Measurements from ENCODE around the gene MAP2K3. TPM values are rescaled to one million over a fixed set of nuclear protein-coding genes. Genes with fewer than 3 reads are reported as not detected.

MAP2K3 gene
- total RNA-seq, 1 donor from 2014 or later, result 29.2 TPM

- DNase-seq (ENCODE audit: low read depth), result no peak
- no peaks in the 10 kb centered on the region for H3K36me3 ChIP-seq (ENCODE audit: control insufficient read depth, insufficient read depth, low read length)
- H3K27me3 ChIP-seq (ENCODE audit: control insufficient read depth, insufficient read depth, low read length), result no peaks in the 10 kb centered on the region
- TF ChIP-seq, protein P1, sequence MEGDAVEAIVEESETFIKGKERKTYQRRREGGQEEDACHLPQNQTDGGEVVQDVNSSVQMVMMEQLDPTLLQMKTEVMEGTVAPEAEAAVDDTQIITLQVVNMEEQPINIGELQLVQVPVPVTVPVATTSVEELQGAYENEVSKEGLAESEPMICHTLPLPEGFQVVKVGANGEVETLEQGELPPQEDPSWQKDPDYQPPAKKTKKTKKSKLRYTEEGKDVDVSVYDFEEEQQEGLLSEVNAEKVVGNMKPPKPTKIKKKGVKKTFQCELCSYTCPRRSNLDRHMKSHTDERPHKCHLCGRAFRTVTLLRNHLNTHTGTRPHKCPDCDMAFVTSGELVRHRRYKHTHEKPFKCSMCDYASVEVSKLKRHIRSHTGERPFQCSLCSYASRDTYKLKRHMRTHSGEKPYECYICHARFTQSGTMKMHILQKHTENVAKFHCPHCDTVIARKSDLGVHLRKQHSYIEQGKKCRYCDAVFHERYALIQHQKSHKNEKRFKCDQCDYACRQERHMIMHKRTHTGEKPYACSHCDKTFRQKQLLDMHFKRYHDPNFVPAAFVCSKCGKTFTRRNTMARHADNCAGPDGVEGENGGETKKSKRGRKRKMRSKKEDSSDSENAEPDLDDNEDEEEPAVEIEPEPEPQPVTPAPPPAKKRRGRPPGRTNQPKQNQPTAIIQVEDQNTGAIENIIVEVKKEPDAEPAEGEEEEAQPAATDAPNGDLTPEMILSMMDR (IDR thresholded peaks at IDR 0.05; ENCODE audit: insufficient read depth, low read length, poor library complexity, severe bottlenecking), result no peak
- no peak overlapping the region for H3K4me3 ChIP-seq (ENCODE audit: low read depth, low read length)
These were observed 15.6 kb downstream of the MAP2K3 start for GRCh38 chr17:21299981-21300600.

GRCh38 chr17:21300601-21301571, 16.4 kb downstream of the MAP2K3 start:
- Histone ChIP-seq H3K27me3 (ENCODE audit: control insufficient read depth, insufficient read depth, low read length) (no peaks in the 10 kb centered on the region), H3K36me3 (ENCODE audit: control insufficient read depth, insufficient read depth, low read length) (no peaks in the 10 kb centered on the region), H3K4me3 (ENCODE audit: low read depth, low read length) (no peak overlapping the region)
- no peak for DNase-seq (ENCODE audit: low read depth)
- TF ChIP-seq, protein P1 (IDR thresholded peaks at IDR 0.05; ENCODE audit: insufficient read depth, low read length, poor library complexity, severe bottlenecking), result no peak

DNA sequence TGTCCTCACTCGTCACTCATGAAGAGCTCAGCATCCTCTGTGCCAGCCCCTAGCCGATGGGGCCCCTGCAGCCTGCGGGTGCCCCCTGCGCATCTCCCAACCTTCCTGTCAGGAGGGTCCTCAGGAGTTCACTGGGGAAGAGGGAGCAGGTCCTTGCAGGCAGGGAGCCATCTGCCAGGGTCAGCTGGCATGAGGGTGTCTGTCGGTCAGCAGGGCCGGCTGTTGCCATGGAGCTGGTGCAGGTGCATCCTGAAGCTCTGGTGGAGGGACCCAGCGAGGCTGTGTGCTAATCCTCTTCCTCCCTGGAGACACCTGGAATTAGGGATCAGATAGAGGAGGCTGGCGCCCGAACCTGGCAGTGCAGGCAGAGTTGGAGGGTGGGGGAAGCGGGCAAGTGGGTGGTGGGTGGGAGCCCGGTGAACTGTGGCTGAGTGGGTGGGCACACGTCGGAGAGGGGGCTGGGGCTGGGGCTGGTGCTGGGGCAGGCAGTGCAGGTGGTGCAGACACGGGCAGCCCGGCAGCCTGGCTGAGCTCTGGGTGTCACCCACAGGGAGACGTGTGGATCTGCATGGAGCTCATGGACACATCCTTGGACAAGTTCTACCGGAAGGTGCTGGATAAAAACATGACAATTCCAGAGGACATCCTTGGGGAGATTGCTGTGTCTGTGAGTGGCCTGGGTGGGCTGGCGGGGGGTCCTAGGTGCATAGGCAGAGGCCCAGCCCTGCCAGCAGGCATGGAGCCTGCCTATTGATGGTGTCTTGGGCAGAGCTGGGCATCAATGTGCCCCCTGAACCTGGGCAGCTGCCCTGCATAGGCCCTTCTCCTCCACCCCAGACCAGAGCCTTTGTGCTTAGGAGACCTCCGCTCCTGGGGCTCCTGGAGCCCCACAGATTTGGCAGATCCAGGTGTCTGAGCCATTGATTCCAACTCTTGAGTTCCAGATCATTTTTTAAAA, 17.4 kb downstream of the MAP2K3 start:
- TF ChIP-seq, protein P1 (IDR thresholded peaks at IDR 0.05; ENCODE audit: insufficient read depth, low read length, poor library complexity, severe bottlenecking), result no peak
- no peaks in the 10 kb centered on the region for H3K27me3 ChIP-seq (ENCODE audit: control insufficient read depth, insufficient read depth, low read length)
- DNase-seq (ENCODE audit: low read depth), result no peak
- no peak overlapping the region for H3K4me3 ChIP-seq (ENCODE audit: low read depth, low read length)
- no peaks in the 10 kb centered on the region for H3K36me3 ChIP-seq (ENCODE audit: control insufficient read depth, insufficient read depth, low read length)

DNA sequence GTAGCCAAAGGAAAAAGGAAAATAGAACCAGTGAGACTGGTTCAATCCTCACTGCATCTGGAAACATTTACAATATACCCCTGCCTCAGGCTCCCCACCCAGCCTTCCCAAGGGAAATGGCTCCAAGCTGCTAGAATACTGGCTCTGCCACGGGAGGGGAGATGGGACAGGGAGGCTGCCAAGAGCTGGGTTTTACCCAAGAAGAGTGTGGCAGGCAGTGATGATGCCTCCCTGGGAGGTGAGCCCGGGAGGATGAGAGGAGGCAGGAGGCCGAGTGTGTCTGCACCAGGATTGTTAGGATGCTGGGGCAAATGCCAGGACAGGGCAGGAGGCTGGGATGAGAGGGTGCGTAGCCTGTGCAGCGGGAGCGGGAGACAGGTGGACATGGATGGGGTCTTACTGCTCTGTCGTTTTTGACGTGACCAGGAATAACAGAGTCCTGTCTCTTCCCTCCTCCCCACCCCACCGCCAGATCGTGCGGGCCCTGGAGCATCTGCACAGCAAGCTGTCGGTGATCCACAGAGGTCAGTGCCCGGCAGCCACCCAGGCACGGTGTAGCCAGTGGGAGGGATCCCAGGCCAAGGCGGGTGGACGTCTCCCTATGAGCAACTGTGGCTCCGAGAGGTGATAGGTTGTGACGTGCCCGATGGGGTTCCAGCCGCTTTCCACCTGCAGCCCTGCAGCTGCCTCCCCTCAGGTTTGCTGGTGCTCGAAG, 18.4 kb downstream of the MAP2K3 start:
- H3K27me3 ChIP-seq (ENCODE audit: control insufficient read depth, insufficient read depth, low read length), result no peaks in the 10 kb centered on the region
- H3K4me3 ChIP-seq (ENCODE audit: low read depth, low read length), result no peak overlapping the region
- TF ChIP-seq, protein P1 (IDR thresholded peaks at IDR 0.05; ENCODE audit: insufficient read depth, low read length, poor library complexity, severe bottlenecking), result no peak
- H3K36me3 ChIP-seq (ENCODE audit: control insufficient read depth, insufficient read depth, low read length), result no peaks in the 10 kb centered on the region
- DNase-seq (ENCODE audit: low read depth), result no peak

- DNase-seq (ENCODE audit: low read depth), result no peak
- Histone ChIP-seq H3K27me3 (ENCODE audit: control insufficient read depth, insufficient read depth, low read length) (no peaks in the 10 kb centered on the region), H3K4me3 (ENCODE audit: low read depth, low read length) (no peak overlapping the region), H3K36me3 (ENCODE audit: control insufficient read depth, insufficient read depth, low read length) (no peaks in the 10 kb centered on the region)
- TF ChIP-seq, protein P1 (IDR thresholded peaks at IDR 0.05; ENCODE audit: insufficient read depth, low read length, poor library complexity, severe bottlenecking), result no peak
These were observed 19.0 kb downstream of the MAP2K3 start for GRCh38 chr17:21303441-21304065.

Measured in kidney epithelial cell (primary cell).